Central memory CD4-positive, alpha-beta T cell (primary cell): ENCODE measurements around the gene NOX5.

ENCODE experiments used
- DNase-seq: peaks from one replicate; pipeline ENCODE4 v3.0.0; 2022

NOX5 gene

GRCh38 chr15:68990992-68991500 lies 23.4 kb upstream of the NOX5 start:
- no peak for DNase-seq

- DNase-seq, result no peak
Measured at GRCh38 chr15:68991723-68992122, 22.8 kb upstream of the NOX5 start.

- DNase-seq, result no peak
Measured at GRCh38 chr15:68992696-68993095, 21.8 kb upstream of the NOX5 start.

- no peak for DNase-seq
Measured at GRCh38 chr15:68993276-68993675, 21.2 kb upstream of the NOX5 start.

- no peak for DNase-seq
Measured at GRCh38 chr15:68994149-68994548, 20.3 kb upstream of the NOX5 start.

- DNase-seq, result no peak
Measured at GRCh38 chr15:68994981-68995761, 19.3 kb upstream of the NOX5 start.

- DNase-seq, result no peak
Measured at GRCh38 chr15:68997050-68997449, 17.4 kb upstream of the NOX5 start.

GRCh38 chr15:68997930-68998777 lies 16.3 kb upstream of the NOX5 start:
- DNase-seq, result no peak

- DNase-seq, result no peak
Measured at GRCh38 chr15:68999091-68999490, 15.4 kb upstream of the NOX5 start.

- DNase-seq, result no peak
Measured at GRCh38 chr15:69000091-69000490, 14.4 kb upstream of the NOX5 start.

- DNase-seq, result no peak
Measured at GRCh38 chr15:69000725-69001503, 13.6 kb upstream of the NOX5 start.

- no peak for DNase-seq
Measured at GRCh38 chr15:69002783-69003182, 11.7 kb upstream of the NOX5 start.

GRCh38 chr15:69004011-69004410 lies 10.5 kb upstream of the NOX5 start:
- DNase-seq, result no peak

GRCh38 chr15:69008056-69008455 lies 6.4 kb upstream of the NOX5 start:
- no peak for DNase-seq

- no peak for DNase-seq
Measured at GRCh38 chr15:69009341-69009740, 5.2 kb upstream of the NOX5 start.

- DNase-seq, result no peak
Measured at GRCh38 chr15:69011641-69012040, 2.9 kb upstream of the NOX5 start.

GRCh38 chr15:69012761-69013364 lies 1.6 kb upstream of the NOX5 start:
- no peak for DNase-seq

- no peak for DNase-seq
Measured at GRCh38 chr15:69013726-69014406, 629 bp upstream of the NOX5 start.

- DNase-seq, result no peak
Measured at GRCh38 chr15:69015591-69015990, 1.1 kb downstream of the NOX5 start.

GRCh38 chr15:69016021-69016595 lies 1.6 kb downstream of the NOX5 start:
- DNase-seq, result no peak

- no peak for DNase-seq
Measured at GRCh38 chr15:69017978-69018377, 3.5 kb downstream of the NOX5 start.

GRCh38 chr15:69018951-69019350 lies 4.5 kb downstream of the NOX5 start:
- DNase-seq, result no peak
